A549 (cell line): ENCODE results near the gene CCDC146. TPM values are rescaled to one million over a fixed set of nuclear protein-coding genes. Genes with fewer than 3 reads are reported as not detected.

ENCODE experiments used
- ATAC-seq, 2 experiments: fragments of 200-7000 bp in 1 of 2; fragments of >200 bp in 1 of 2; cut with Nextera tagmentation in 1 of 2; cut with Tn5 transposase in 1 of 2; 3 replicates each; pipeline versions ENCODE4 v1.8.0 to v1.9.1; 2018 to 2020; ENCODE audit warnings: mild to moderate bottlenecking in 1 of 2, moderate library complexity in 1 of 2
- CTCF ChIA-PET: fragments of 300-600 bp; sonication (Branson Sonifier 250); formaldehyde crosslinking; extraction: SDS; loops from one replicate; lab custom pipeline; 2021; ENCODE audit warnings: antibody characterized with exemption, inconsistent platforms; lab: Yijun Ruan, JAX
- POLR2A ChIA-PET: fragments of 350-600 bp; formaldehyde crosslinking; extraction: SDS; loops from one replicate; lab custom pipeline; 2021; ENCODE audit warnings: antibody characterized with exemption, inconsistent platforms; lab: Yijun Ruan, JAX
- DNase-seq, 2 experiments: peaks; one replicate each; pipeline versions ENCODE4 v3.0.0 to v3.0.0-alpha.2; 2011 to 2016; ENCODE audit warnings: low read depth in 1 of 2, low spot score in 1 of 2
- FAIRE-seq: peaks from 2 replicates; lab custom pipeline; 2011; peaks lifted over from hg19 to GRCh38; lab: Jason Lieb, UNC
- H3K27ac ChIP-seq, 2 experiments: fragments of >200 bp; sonication (Bioruptor Twin); formaldehyde crosslinking; 3 replicates each; pipeline ENCODE4 v1.5.1; 2016 to 2017
- H3K4me1 ChIP-seq: fragments of >200 bp; sonication (Bioruptor Twin); formaldehyde crosslinking; 3 replicates; pipeline ENCODE4 v1.6.1; 2016
- H3K4me2 ChIP-seq: fragments of >200 bp; sonication (Bioruptor Twin); formaldehyde crosslinking; 3 replicates; pipeline ENCODE4 v1.6.1; 2016
- H3K4me3 ChIP-seq: fragments of >200 bp; sonication (Bioruptor Twin); formaldehyde crosslinking; 3 replicates; pipeline ENCODE4 v1.5.1; 2016
- H3K9me3 ChIP-seq: fragments of >200 bp; sonication (Bioruptor Twin); formaldehyde crosslinking; 3 replicates; pipeline ENCODE4 v1.6.1; 2016
- BHLHE40 ChIP-seq: IDR thresholded peaks from 2 replicates; pipeline ENCODE4 v1.6.1; 2012; ENCODE audit warnings: low read depth, low read length, inconsistent platforms
- CBX8 ChIP-seq: fragments of 200-600 bp; sonication (generic); IDR thresholded peaks from 2 replicates; pipeline ENCODE4 v1.6.1; 2016
- ESRRA ChIP-seq: fragments of 150-350 bp; IDR thresholded peaks from 2 replicates; pipeline ENCODE4 v1.6.1; 2014; ENCODE audit warnings: mild to moderate bottlenecking, low read length, borderline replicate concordance
- FOXS1 ChIP-seq: fragments of 250-450 bp; sonication (Bioruptor Pico); IDR thresholded peaks from 2 replicates; pipeline ENCODE4 v1.5.0; 2020; ENCODE audit warnings: mild to moderate bottlenecking, moderate library complexity
- HDAC2 ChIP-seq: fragments of 200-600 bp; sonication (generic); IDR thresholded peaks from 2 replicates; pipeline ENCODE4 v1.6.1; 2016
- HOXA7 ChIP-seq: fragments of 250-450 bp; sonication (Bioruptor Pico); IDR thresholded peaks from 2 replicates; pipeline ENCODE4 v1.5.0; 2020; ENCODE audit warnings: mild to moderate bottlenecking, moderate library complexity
- HOXB13 ChIP-seq: fragments of 250-450 bp; sonication (Bioruptor Pico); IDR thresholded peaks from 2 replicates; pipeline ENCODE4 v1.5.0; 2020; ENCODE audit warnings: low read depth, mild to moderate bottlenecking, moderate library complexity
- HOXB5 ChIP-seq: fragments of 250-450 bp; sonication (Bioruptor Pico); IDR thresholded peaks from 2 replicates; pipeline ENCODE4 v1.5.0; 2020; ENCODE audit warnings: mild to moderate bottlenecking, moderate library complexity
- JUN ChIP-seq, 2 experiments: fragments of >200 bp; sonication (Bioruptor Twin); formaldehyde crosslinking; IDR thresholded peaks; 2 replicates in 1 of 2; 3 replicates in 1 of 2; pipeline ENCODE4 v1.6.1; 2016 to 2017
- KDM1A ChIP-seq: fragments of 200-600 bp; sonication (generic); IDR thresholded peaks from 2 replicates; pipeline ENCODE4 v1.6.1; 2016; ENCODE audit warnings: low read depth, mild to moderate bottlenecking
- MAZ ChIP-seq: fragments of 150-350 bp; IDR thresholded peaks from 2 replicates; pipeline ENCODE4 v1.6.1; 2014; ENCODE audit warnings: antibody characterized with exemption, low read depth, low read length, borderline replicate concordance
- NR3C1 ChIP-seq: fragments of >200 bp; sonication (Bioruptor Twin); formaldehyde crosslinking; IDR thresholded peaks from 3 replicates; pipeline ENCODE4 v1.6.1; 2017
- POLR2A ChIP-seq: IDR thresholded peaks from 2 replicates; pipeline ENCODE4 v1.6.1; 2012; ENCODE audit warnings: mild to moderate bottlenecking, low read length
- RAD21 ChIP-seq, 2 experiments: fragments of >200 bp in 1 of 2; sonication (Bioruptor Twin) in 1 of 2; formaldehyde crosslinking in 1 of 2; IDR thresholded peaks in 1 of 2; conservative IDR thresholded peaks in 1 of 2; 2 replicates in 1 of 2; 3 replicates in 1 of 2; pipeline ENCODE4 v1.6.1; 2012 to 2018; ENCODE audit warnings: inconsistent platforms in 1 of 2
- RCOR1 ChIP-seq: fragments of 150-350 bp; IDR thresholded peaks from 2 replicates; pipeline ENCODE4 v1.6.1; 2014; ENCODE audit warnings: antibody characterized with exemption, low read length, low read depth
- RNF2 ChIP-seq: fragments of 200-600 bp; sonication (generic); IDR thresholded peaks from 2 replicates; pipeline ENCODE4 v1.6.1; 2016; ENCODE audit warnings: low read depth, mild to moderate bottlenecking, antibody characterized with exemption, moderate library complexity, borderline replicate concordance
- TFCP2L1 ChIP-seq: fragments of 250-450 bp; sonication (Bioruptor Pico); IDR thresholded peaks from 2 replicates; pipeline ENCODE4 v1.5.0; 2021; ENCODE audit warnings: mild to moderate bottlenecking
- TP53 ChIP-seq: fragments of 250-450 bp; sonication (Bioruptor Pico); IDR thresholded peaks from 2 replicates; pipeline ENCODE4 v1.5.0; 2021; ENCODE audit warnings: mild to moderate bottlenecking, moderate library complexity
- ZNF302 ChIP-seq: fragments of 250-450 bp; sonication (Bioruptor Pico); IDR thresholded peaks from 2 replicates; pipeline ENCODE4 v1.9.0; 2021; ENCODE audit warnings: inconsistent platforms, mild to moderate bottlenecking, moderate library complexity
- WGBS: methylation state at CpG from one replicate; pipeline ENCODE4 v1.1.6; 2017; ENCODE audit errors: missing lambda C conversion rate; 5-methylcytosine and 5-hydroxymethylcytosine counted together
- polyA plus RNA-seq, 4 experiments: library from polyadenylated mRNA; depleted of rRNA in 3 of 4; stranded (reverse); fragments of >200 nt; fragmentation: RNase III in 1 of 4; extraction: RNeasy Plus Mini Kit Qiagen cat#74134 plus additional on column Dnase treatment in 1 of 4; gene quantifications; 2 replicates in 3 of 4; 3 replicates in 1 of 4; pipeline ENCODE4 v1.2.3, GENCODE V29; 2011 to 2017
- TF ChIP-seq, protein P1 (sequence below): fragments of 250-450 bp; sonication (Bioruptor Pico); IDR thresholded peaks from 2 replicates; pipeline ENCODE4 v1.5.0; 2021; ENCODE audit warnings: mild to moderate bottlenecking, moderate library complexity, borderline replicate concordance
- TF ChIP-seq, protein P2 (sequence below): fragments of 200-600 bp; sonication (generic); IDR thresholded peaks from 2 replicates; pipeline ENCODE4 v1.6.1; 2016; ENCODE audit warnings: antibody characterized with exemption, mild to moderate bottlenecking, moderate library complexity
- TF ChIP-seq, protein P3 (sequence below): IDR thresholded peaks from 2 replicates; pipeline ENCODE4 v1.6.1; 2012
- TF ChIP-seq, protein P4 (sequence below): fragments of 250-450 bp; sonication (Bioruptor Pico); IDR thresholded peaks from 2 replicates; pipeline ENCODE4 v1.5.0; 2020; ENCODE audit warnings: low read depth, mild to moderate bottlenecking, moderate library complexity

Gene CCDC146
- polyA plus RNA-seq, 2 of the 4 experiments (the other 2 are of a cell fraction) = 1.4 to 3.4 TPM

DNA sequence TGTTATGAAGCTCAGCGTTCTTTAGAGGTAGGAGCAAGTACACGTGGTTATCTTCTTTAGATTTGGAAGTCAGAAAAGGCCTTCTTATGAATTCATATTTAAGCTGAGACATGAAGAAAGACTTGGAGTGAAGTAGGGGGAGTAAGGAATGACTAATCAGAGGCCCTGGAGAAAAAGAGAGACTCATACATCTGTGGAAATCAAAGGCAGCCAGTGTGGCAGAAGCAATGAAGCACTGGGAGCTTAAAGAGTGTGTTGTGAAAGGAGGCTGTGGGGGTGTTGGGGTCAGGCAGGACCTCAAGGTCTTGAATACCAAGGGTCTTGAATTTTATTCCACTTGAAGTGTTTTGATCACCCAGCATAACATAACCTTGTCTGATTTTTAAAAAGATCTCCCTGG lies 112.9 kb downstream of the CCDC146 start:
- ATAC-seq = no peak
- DNase-seq = no peak
- POLR2A ChIA-PET = no interaction called here
- no peak for FAIRE-seq
- no peak for TF ChIP-seq FOXS1 (CRISPR knock-in tag)
- no peak for TF ChIP-seq HOXA7 (CRISPR knock-in tag)
- no peak for TF ChIP-seq TFCP2L1
- TF ChIP-seq, protein P1, sequence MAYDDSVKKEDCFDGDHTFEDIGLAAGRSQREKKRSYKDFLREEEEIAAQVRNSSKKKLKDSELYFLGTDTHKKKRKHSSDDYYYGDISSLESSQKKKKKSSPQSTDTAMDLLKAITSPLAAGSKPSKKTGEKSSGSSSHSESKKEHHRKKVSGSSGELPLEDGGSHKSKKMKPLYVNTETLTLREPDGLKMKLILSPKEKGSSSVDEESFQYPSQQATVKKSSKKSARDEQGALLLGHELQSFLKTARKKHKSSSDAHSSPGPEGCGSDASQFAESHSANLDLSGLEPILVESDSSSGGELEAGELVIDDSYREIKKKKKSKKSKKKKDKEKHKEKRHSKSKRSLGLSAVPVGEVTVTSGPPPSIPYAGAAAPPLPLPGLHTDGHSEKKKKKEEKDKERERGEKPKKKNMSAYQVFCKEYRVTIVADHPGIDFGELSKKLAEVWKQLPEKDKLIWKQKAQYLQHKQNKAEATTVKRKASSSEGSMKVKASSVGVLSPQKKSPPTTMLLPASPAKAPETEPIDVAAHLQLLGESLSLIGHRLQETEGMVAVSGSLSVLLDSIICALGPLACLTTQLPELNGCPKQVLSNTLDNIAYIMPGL = no peak
- TF ChIP-seq TP53 (CRISPR knock-in tag) = no peak
- no peak for TF ChIP-seq NR3C1
- TF ChIP-seq ESRRA = no peak
- TF ChIP-seq, protein P2, sequence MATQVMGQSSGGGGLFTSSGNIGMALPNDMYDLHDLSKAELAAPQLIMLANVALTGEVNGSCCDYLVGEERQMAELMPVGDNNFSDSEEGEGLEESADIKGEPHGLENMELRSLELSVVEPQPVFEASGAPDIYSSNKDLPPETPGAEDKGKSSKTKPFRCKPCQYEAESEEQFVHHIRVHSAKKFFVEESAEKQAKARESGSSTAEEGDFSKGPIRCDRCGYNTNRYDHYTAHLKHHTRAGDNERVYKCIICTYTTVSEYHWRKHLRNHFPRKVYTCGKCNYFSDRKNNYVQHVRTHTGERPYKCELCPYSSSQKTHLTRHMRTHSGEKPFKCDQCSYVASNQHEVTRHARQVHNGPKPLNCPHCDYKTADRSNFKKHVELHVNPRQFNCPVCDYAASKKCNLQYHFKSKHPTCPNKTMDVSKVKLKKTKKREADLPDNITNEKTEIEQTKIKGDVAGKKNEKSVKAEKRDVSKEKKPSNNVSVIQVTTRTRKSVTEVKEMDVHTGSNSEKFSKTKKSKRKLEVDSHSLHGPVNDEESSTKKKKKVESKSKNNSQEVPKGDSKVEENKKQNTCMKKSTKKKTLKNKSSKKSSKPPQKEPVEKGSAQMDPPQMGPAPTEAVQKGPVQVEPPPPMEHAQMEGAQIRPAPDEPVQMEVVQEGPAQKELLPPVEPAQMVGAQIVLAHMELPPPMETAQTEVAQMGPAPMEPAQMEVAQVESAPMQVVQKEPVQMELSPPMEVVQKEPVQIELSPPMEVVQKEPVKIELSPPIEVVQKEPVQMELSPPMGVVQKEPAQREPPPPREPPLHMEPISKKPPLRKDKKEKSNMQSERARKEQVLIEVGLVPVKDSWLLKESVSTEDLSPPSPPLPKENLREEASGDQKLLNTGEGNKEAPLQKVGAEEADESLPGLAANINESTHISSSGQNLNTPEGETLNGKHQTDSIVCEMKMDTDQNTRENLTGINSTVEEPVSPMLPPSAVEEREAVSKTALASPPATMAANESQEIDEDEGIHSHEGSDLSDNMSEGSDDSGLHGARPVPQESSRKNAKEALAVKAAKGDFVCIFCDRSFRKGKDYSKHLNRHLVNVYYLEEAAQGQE = no peak
- TF ChIP-seq, protein P3, sequence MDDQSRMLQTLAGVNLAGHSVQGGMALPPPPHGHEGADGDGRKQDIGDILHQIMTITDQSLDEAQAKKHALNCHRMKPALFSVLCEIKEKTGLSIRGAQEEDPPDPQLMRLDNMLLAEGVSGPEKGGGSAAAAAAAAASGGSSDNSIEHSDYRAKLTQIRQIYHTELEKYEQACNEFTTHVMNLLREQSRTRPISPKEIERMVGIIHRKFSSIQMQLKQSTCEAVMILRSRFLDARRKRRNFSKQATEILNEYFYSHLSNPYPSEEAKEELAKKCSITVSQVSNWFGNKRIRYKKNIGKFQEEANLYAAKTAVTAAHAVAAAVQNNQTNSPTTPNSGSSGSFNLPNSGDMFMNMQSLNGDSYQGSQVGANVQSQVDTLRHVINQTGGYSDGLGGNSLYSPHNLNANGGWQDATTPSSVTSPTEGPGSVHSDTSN = no peak
- TF ChIP-seq HOXB5 (CRISPR knock-in tag) = no peak
- TF ChIP-seq RCOR1 = no peak
- no peak for TF ChIP-seq POLR2A
- no peak for TF ChIP-seq CBX8
- TF ChIP-seq MAZ = no peak
- TF ChIP-seq, protein P4, sequence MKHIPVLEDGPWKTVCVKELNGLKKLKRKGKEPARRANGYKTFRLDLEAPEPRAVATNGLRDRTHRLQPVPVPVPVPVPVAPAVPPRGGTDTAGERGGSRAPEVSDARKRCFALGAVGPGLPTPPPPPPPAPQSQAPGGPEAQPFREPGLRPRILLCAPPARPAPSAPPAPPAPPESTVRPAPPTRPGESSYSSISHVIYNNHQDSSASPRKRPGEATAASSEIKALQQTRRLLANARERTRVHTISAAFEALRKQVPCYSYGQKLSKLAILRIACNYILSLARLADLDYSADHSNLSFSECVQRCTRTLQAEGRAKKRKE = no peak
- no peak for TF ChIP-seq ZNF302 (CRISPR knock-in tag)
- no peak for TF ChIP-seq HDAC2
- TF ChIP-seq HOXB13 (CRISPR knock-in tag) = no peak
- TF ChIP-seq RNF2 = no peak
- TF ChIP-seq BHLHE40 = no peak
- WGBS = 78% methylated on average over 2 of the region's 2 CpGs
- CTCF ChIA-PET = interaction anchor here (0.5 to 1.9 kb wide), 2 partner anchors 12 to 94 kb away, joined by 3 to 11 read pairs; no protein-coding TSS in a partner anchor
- H3K4me3 ChIP-seq = no peak overlapping the region
- H3K9me3 ChIP-seq = no peaks in the 10 kb centered on the region
- no peaks in the 10 kb centered on the region for H3K4me1 ChIP-seq
- H3K4me2 ChIP-seq = no peak overlapping the region
- H3K27ac ChIP-seq = no peak overlapping the region

DNA sequence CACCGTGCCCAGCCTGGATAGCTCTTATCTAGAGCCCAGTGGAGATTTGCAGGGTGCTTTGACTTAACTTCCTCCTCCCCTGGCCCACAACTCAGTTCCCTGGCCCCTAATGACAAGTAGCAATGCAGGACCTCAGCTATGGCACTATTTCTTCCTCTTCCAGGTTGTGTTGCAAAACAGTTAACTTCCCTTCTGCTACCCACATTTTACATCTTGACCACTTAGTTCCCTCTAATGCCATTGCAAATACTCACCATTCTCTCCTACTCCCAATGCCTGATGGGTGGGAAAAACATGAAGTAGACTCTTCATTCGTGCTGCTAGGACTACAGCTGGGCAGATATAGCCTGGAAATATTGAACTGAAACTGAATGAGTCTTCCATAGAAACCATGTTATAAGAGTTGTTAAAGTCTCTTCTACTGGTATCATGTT lies 116.3 kb downstream of the CCDC146 start:
- DNase-seq (no peak), FAIRE-seq (no peak), ATAC-seq (no peak)
- ChIA-PET CTCF (interaction anchor here (0.5 to 1.6 kb wide), 4 partner anchors 8 to 114 kb away, joined by 3 to 9 read pairs (median 3); no protein-coding TSS in a partner anchor), POLR2A (no interaction called here)
- Histone ChIP-seq H3K4me2 (no peak overlapping the region), H3K4me1 (no peaks in the 10 kb centered on the region), H3K27ac (no peak overlapping the region), H3K9me3 (no peaks in the 10 kb centered on the region), H3K4me3 (no peak overlapping the region)
- WGBS = 69% methylated on average over 2 of the region's 2 CpGs
- TF ChIP-seq KDM1A = no peak
- no peak for TF ChIP-seq BHLHE40
- no peak for TF ChIP-seq RAD21 (conservative IDR thresholded peaks at IDR 0.05 in 1 of 2, IDR thresholded peaks at IDR 0.05 in 1 of 2)
- no peak for TF ChIP-seq TP53 (CRISPR knock-in tag)
- no peak for TF ChIP-seq JUN (IDR thresholded peaks at IDR 0.05)
- TF ChIP-seq, protein P1 = no peak
